ENCODE results near the gene ZC3H7A.

Gene ZC3H7A

DNA sequence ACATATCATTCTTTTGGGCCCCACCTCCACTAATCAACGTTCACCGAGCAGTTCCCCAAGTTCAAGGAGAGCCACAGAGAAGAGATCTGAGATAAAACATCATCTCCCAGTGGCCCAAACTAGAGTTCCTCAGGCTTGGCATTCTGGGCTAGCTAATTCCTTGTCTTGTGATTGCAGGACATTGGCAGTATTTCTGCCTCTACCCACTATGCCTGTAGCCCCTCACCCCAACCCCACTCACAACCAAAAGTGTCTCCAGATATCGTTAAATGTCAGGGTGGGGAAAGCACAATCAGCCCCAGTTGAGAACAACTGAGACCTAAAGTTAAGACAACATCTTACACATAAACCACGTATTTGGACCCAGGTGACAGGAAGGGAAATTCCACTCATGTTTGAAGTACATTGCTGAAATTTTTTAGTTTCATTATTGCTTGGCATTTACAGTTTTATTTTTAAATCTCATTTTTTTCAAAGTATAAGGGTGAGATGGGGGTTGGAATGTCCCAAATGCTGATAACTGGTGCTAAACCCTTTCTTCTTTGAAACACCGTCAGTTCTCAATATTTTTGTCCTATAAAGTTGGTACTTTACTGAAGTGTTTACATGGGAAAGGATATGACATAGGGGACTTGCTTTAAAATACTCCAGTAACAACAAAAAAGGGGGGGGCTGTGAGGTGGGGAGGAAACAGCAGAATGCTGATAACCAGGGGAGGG lies 13.6 kb downstream of the ZC3H7A start (continued):
- TF ChIP-seq CSRNP3 (CRISPR knock-in tag; IDR thresholded peaks at IDR 0.05) = no peak
- no peak for TF ChIP-seq ZNF8 (CRISPR knock-in tag; IDR thresholded peaks at IDR 0.05)
- no peak for TF ChIP-seq CSDC2 (CRISPR knock-in tag; IDR thresholded peaks at IDR 0.05)
- no peak for TF ChIP-seq TOX (CRISPR knock-in tag; IDR thresholded peaks at IDR 0.05; ENCODE audit: borderline replicate concordance)
- no peak for TF ChIP-seq TCF4 (CRISPR knock-in tag; IDR thresholded peaks at IDR 0.05; ENCODE audit: borderline replicate concordance)
- 0 out of 2 replicates have a peak, but pooled peaks have one; percentile 7 for TF ChIP-seq ISL1 (CRISPR knock-in tag; IDR thresholded peaks at IDR 0.05)
- TF ChIP-seq ZNF565 (CRISPR knock-in tag; conservative IDR thresholded peaks at IDR 0.05; ENCODE audit: low read depth) = no peak

- no peak for ATAC-seq
- TF ChIP-seq, protein P1, sequence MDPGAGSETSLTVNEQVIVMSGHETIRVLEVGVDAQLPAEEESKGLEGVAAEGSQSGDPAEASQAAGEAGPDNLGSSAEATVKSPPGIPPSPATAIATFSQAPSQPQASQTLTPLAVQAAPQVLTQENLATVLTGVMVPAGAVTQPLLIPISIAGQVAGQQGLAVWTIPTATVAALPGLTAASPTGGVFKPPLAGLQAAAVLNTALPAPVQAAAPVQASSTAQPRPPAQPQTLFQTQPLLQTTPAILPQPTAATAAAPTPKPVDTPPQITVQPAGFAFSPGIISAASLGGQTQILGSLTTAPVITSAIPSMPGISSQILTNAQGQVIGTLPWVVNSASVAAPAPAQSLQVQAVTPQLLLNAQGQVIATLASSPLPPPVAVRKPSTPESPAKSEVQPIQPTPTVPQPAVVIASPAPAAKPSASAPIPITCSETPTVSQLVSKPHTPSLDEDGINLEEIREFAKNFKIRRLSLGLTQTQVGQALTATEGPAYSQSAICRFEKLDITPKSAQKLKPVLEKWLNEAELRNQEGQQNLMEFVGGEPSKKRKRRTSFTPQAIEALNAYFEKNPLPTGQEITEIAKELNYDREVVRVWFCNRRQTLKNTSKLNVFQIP (CRISPR knock-in tag; IDR thresholded peaks at IDR 0.05; ENCODE audit: borderline replicate concordance, low read depth) = no peak
- TF ChIP-seq, protein P2, sequence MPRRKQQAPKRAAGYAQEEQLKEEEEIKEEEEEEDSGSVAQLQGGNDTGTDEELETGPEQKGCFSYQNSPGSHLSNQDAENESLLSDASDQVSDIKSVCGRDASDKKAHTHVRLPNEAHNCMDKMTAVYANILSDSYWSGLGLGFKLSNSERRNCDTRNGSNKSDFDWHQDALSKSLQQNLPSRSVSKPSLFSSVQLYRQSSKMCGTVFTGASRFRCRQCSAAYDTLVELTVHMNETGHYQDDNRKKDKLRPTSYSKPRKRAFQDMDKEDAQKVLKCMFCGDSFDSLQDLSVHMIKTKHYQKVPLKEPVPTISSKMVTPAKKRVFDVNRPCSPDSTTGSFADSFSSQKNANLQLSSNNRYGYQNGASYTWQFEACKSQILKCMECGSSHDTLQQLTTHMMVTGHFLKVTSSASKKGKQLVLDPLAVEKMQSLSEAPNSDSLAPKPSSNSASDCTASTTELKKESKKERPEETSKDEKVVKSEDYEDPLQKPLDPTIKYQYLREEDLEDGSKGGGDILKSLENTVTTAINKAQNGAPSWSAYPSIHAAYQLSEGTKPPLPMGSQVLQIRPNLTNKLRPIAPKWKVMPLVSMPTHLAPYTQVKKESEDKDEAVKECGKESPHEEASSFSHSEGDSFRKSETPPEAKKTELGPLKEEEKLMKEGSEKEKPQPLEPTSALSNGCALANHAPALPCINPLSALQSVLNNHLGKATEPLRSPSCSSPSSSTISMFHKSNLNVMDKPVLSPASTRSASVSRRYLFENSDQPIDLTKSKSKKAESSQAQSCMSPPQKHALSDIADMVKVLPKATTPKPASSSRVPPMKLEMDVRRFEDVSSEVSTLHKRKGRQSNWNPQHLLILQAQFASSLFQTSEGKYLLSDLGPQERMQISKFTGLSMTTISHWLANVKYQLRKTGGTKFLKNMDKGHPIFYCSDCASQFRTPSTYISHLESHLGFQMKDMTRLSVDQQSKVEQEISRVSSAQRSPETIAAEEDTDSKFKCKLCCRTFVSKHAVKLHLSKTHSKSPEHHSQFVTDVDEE (CRISPR knock-in tag; IDR thresholded peaks at IDR 0.05) = no peak
- TF ChIP-seq SNAI2 (CRISPR knock-in tag; IDR thresholded peaks at IDR 0.05) = no peak
- no peak for TF ChIP-seq BACH2 (CRISPR knock-in tag; IDR thresholded peaks at IDR 0.05; ENCODE audit: borderline replicate concordance)
- TF ChIP-seq TCF4 (CRISPR knock-in tag; IDR thresholded peaks at IDR 0.05; ENCODE audit: borderline replicate concordance) = no peak; the same call in 1 of the 2 replicates
- TF ChIP-seq PPARA (CRISPR knock-in tag; IDR thresholded peaks at IDR 0.05; ENCODE audit: borderline replicate concordance) = no peak
- no peak for TF ChIP-seq ZNF8 (CRISPR knock-in tag; IDR thresholded peaks at IDR 0.05)
- no peak for TF ChIP-seq CREB5 (CRISPR knock-in tag; IDR thresholded peaks at IDR 0.05; ENCODE audit: low read depth)
- no peak for TF ChIP-seq OSR1 (CRISPR knock-in tag; IDR thresholded peaks at IDR 0.05)
- TF ChIP-seq ZFP3 (CRISPR knock-in tag; IDR thresholded peaks at IDR 0.05) = no peak
- TF ChIP-seq CSDC2 (CRISPR knock-in tag; IDR thresholded peaks at IDR 0.05) = no peak
- TF ChIP-seq RARB (CRISPR knock-in tag; IDR thresholded peaks at IDR 0.05) = no peak
Observed at GRCh38 chr16:11781773-11782172, 15.3 kb downstream of the ZC3H7A start.

DNA sequence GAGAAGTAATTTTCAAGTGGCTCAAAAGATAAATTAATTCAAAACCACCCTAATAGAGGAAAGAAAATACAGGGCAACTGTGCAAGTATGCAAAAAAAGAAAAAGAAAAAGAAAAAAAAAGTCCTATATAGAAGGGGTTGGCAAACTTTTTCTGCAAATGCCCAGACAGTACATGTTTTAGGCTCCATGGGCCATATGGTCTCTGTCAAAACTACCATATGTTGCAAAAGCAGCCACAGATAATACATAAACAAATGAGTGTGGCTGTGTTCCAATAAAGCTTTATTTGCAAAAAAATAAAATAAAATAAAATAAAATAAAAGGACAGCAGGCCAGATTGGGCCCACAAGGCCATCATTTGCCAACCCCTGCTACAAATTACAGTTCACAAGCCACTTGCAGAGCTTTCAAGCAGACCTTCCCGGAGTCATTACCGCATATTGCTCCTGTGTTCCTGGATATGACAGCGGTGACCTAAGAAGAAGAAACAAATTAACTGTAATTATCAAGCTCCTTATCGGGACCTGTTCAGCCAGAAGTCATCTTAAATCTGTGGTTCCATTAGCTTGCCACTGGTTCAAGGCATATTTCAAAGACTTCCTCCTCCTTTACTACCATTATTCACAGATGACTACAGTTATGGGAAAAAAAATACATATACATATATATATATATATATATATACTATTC lies 15.9 kb downstream of the ZC3H7A start:
- no peak for ATAC-seq
- TF ChIP-seq CSDC2 (CRISPR knock-in tag; IDR thresholded peaks at IDR 0.05) (no peak), ZC3H10 (CRISPR knock-in tag; IDR thresholded peaks at IDR 0.05) (no peak), SNAI2 (CRISPR knock-in tag; IDR thresholded peaks at IDR 0.05) (peak; percentile 47), ESRRG (CRISPR knock-in tag; IDR thresholded peaks at IDR 0.05) (no peak), ZFP30 (CRISPR knock-in tag; IDR thresholded peaks at IDR 0.05) (no peak), RARB (CRISPR knock-in tag; IDR thresholded peaks at IDR 0.05) (no peak), PATZ1 (CRISPR knock-in tag; IDR thresholded peaks at IDR 0.05; ENCODE audit: borderline replicate concordance) (no peak), ZNF70 (CRISPR knock-in tag; IDR thresholded peaks at IDR 0.05) (no peak), TCF4 (CRISPR knock-in tag; IDR thresholded peaks at IDR 0.05; ENCODE audit: borderline replicate concordance) (peak; percentile 90), CREB5 (CRISPR knock-in tag; IDR thresholded peaks at IDR 0.05; ENCODE audit: low read depth) (no peak), ISL1 (CRISPR knock-in tag; IDR thresholded peaks at IDR 0.05) (peak; percentile 80), BACH2 (CRISPR knock-in tag; IDR thresholded peaks at IDR 0.05; ENCODE audit: borderline replicate concordance) (no peak), OSR1 (CRISPR knock-in tag; IDR thresholded peaks at IDR 0.05) (no peak)
- TF ChIP-seq, protein P2 (CRISPR knock-in tag; IDR thresholded peaks at IDR 0.05) = peak; percentile 50; the same call in 1 of the 2 replicates

All from SK-N-SH treated with all-trans-retinoic acid at 6 μM for 48 hours (cell line).